ENCODE measurements around the gene KHDC4.

DNA sequence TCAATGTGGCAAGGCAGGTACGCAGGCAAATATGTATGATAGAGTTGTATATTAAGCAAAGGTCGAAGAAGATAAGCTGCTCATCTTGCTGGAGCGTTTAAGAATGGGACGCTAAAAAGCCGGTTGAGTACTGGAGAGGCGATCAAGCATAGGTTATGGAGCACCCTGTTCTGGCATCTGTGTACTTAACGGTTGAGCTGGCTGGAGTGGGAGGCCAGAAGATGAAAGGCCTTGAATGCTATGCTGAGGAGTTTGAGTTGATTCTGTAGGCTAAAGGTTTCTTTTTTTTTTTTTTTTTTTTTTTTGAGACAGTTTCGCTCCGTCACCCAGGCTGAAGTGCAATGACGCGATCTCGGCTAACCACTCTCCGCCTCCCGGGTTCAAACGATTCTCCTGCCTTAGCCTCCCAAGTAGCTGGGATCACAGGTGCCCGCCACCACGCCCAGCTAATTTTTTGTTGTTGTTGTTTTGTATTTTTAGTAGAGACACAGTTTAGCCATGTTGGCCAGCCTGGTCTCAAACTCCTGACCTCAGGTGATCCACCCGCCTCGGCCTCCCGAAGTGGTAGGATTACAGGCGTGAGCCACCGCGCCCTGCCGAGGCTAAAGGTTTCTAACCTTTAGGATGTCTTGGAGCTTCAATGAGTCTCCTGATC is 850 bp upstream of the KHDC4 start:
- TF ChIP-seq, protein P1, sequence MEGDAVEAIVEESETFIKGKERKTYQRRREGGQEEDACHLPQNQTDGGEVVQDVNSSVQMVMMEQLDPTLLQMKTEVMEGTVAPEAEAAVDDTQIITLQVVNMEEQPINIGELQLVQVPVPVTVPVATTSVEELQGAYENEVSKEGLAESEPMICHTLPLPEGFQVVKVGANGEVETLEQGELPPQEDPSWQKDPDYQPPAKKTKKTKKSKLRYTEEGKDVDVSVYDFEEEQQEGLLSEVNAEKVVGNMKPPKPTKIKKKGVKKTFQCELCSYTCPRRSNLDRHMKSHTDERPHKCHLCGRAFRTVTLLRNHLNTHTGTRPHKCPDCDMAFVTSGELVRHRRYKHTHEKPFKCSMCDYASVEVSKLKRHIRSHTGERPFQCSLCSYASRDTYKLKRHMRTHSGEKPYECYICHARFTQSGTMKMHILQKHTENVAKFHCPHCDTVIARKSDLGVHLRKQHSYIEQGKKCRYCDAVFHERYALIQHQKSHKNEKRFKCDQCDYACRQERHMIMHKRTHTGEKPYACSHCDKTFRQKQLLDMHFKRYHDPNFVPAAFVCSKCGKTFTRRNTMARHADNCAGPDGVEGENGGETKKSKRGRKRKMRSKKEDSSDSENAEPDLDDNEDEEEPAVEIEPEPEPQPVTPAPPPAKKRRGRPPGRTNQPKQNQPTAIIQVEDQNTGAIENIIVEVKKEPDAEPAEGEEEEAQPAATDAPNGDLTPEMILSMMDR (IDR thresholded peaks at IDR 0.05; ENCODE audit: poor library complexity, severe bottlenecking), result no peak
- TF ChIP-seq POLR2AphosphoS5 (IDR thresholded peaks at IDR 0.05), result no peak
- TF ChIP-seq REST (IDR thresholded peaks at IDR 0.05; ENCODE audit: borderline replicate concordance), result no peak
- TF ChIP-seq EP300 (conservative IDR thresholded peaks at IDR 0.05; ENCODE audit: poor library complexity, severe bottlenecking), result no peak
- no peak for TF ChIP-seq EZH2 (IDR thresholded peaks at IDR 0.05; ENCODE audit: borderline replicate concordance, insufficient read depth, low read length, poor library complexity, severe bottlenecking)
- no peak for TF ChIP-seq SMC3 (conservative IDR thresholded peaks at IDR 0.05; ENCODE audit: poor library complexity)
- no peak for TF ChIP-seq MXI1 (conservative IDR thresholded peaks at IDR 0.05; ENCODE audit: poor library complexity, severe bottlenecking)
- TF ChIP-seq RAD21 (conservative IDR thresholded peaks at IDR 0.05), result no peak

All from neural cell (in vitro differentiated cells).